ENCODE results near the gene MYH15. TPM values are rescaled to one million over a fixed set of nuclear protein-coding genes. Genes with fewer than 3 reads are reported as not detected.

Gene MYH15
- total RNA-seq, 1 donor, result 0.99 TPM

DNA sequence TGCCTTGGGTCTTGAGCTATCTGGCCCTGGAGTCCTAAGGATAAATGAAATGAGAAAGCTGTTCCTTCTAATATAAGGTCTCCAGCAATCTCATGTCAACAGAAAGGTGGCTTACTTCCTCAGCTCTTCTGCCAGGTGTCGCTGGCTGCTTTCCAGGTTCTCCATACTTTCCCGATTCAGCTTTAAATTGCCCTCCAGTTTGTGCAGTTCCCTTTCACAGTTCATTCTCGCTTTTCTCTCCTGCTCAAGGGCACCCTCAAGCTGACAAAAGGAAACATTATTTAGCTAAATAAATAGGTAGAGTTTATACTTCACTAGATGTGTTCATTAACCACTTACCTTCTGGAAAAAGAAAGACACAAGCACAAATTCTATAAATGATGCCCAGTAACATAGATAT is 73.0 kb downstream of the MYH15 start:
- DNase-seq (ENCODE audit: low read depth), result no peak
- TF ChIP-seq, protein P1, sequence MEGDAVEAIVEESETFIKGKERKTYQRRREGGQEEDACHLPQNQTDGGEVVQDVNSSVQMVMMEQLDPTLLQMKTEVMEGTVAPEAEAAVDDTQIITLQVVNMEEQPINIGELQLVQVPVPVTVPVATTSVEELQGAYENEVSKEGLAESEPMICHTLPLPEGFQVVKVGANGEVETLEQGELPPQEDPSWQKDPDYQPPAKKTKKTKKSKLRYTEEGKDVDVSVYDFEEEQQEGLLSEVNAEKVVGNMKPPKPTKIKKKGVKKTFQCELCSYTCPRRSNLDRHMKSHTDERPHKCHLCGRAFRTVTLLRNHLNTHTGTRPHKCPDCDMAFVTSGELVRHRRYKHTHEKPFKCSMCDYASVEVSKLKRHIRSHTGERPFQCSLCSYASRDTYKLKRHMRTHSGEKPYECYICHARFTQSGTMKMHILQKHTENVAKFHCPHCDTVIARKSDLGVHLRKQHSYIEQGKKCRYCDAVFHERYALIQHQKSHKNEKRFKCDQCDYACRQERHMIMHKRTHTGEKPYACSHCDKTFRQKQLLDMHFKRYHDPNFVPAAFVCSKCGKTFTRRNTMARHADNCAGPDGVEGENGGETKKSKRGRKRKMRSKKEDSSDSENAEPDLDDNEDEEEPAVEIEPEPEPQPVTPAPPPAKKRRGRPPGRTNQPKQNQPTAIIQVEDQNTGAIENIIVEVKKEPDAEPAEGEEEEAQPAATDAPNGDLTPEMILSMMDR (IDR thresholded peaks at IDR 0.05; ENCODE audit: insufficient read depth, low read length), result no peak
- no peak overlapping the region for H3K4me3 ChIP-seq (ENCODE audit: low read depth, low read length)

DNA sequence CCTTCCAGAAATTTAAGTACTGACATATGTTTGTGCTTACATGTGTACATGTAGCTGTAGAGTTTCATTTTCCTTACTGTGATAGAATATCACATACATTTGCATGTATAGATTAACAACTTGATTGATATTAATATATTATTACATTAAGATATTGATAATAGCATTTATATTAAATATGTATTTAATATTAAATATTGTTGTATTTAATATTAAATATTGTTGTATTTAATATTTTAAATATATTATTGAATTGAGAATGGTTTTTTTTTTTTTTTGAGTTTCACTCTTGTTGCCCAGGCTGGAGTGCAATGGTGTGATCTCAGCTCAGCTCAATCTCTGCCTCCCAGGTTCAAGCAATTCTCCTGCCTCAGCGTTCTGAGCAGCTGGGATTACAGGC is 76.5 kb downstream of the MYH15 start:
- DNase-seq (ENCODE audit: low read depth), result no peak
- TF ChIP-seq, protein P1 (IDR thresholded peaks at IDR 0.05; ENCODE audit: insufficient read depth, low read length), result no peak
- H3K4me3 ChIP-seq (ENCODE audit: low read depth, low read length), result no peak overlapping the region

DNA sequence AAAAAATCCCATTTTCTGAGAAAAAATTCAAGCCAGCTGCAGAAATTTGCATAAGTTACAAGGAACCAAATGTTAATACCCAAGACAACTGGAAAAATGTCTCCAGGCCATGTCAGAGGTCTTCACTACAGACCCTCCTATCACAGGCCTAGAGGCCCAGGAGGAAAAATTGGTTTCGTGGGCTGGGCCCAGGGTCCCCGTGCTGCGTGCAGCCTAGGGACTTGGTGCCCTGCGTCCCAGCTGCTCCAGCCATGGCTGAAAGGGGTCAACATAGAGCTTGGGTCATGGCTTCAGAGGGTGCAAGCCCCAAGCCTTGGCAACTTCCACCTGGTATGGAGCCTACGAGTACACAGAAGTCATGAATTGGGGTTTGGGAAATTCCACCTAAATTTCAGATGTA is 78.0 kb downstream of the MYH15 start:
- DNase-seq (ENCODE audit: low read depth), result no peak
- TF ChIP-seq, protein P1 (IDR thresholded peaks at IDR 0.05; ENCODE audit: insufficient read depth, low read length), result no peak
- H3K4me3 ChIP-seq (ENCODE audit: low read depth, low read length), result no peak overlapping the region

DNA sequence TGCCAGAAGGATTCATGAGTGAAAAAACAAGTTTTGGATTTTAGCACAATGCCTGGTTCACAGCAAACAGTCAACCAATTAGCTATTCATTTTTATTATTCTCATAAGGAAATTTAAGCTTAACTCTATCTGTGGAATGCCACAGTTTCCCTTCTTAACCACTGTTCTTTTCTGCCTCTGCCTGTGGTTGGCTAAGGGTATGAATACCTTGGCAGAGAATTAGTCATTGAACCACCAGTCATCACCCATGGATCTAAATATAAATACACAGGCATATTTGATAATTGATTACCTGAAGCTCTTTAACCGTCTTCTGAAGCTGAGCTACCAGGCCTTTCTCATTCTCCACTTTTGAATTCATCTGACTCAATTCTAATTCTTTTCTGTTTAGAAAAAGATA is 79.9 kb downstream of the MYH15 start:
- DNase-seq (ENCODE audit: low read depth), result no peak
- TF ChIP-seq, protein P1 (IDR thresholded peaks at IDR 0.05; ENCODE audit: insufficient read depth, low read length), result no peak
- H3K4me3 ChIP-seq (ENCODE audit: low read depth, low read length), result no peak overlapping the region

DNA sequence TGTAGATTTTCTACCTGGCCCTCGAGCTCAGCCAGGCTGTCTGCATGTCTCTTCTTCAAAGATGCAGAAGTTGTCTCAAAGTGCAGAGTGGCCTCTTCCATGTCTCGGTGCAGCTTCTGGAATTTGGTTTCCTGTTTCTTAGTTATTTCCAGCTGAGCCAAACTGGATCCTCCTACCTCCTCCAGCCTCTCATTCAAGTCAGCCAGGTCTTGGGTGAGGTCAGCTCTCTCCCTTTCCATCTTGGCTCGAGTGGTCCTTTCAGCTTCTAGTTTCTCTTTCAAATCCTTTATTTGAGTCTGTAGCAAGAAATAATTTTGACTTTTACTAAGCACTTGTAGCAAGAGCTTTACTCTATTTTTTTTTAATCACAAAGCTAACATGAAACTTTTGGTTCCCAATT is 81.8 kb downstream of the MYH15 start:
- TF ChIP-seq, protein P1 (IDR thresholded peaks at IDR 0.05; ENCODE audit: insufficient read depth, low read length), result no peak
- DNase-seq (ENCODE audit: low read depth), result peak; percentile 60
- no peak overlapping the region for H3K4me3 ChIP-seq (ENCODE audit: low read depth, low read length)

DNA sequence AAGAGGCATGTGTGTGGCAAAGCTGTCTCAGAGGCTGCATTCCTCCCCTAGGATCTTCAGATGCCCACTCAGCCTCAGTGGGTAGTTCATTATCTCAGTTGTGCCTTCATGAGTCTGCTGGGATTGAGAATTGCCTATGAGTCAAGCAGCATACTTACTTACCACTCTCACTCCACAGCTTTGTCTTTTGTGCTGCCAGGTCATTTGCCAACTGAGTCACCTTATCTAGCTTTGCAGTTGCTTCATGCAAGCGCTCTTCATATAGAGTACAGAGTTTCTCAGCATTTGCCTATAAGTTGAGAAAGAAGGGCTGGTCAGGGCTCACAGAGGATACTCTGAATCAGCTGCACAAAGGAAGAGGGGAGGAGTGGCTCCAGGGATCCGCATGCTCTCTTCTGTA is 89.5 kb downstream of the MYH15 start:
- H3K4me3 ChIP-seq (ENCODE audit: low read depth, low read length), result no peak overlapping the region
- TF ChIP-seq, protein P1 (IDR thresholded peaks at IDR 0.05; ENCODE audit: insufficient read depth, low read length), result no peak
- peak; percentile 92 for DNase-seq (ENCODE audit: low read depth)

DNA sequence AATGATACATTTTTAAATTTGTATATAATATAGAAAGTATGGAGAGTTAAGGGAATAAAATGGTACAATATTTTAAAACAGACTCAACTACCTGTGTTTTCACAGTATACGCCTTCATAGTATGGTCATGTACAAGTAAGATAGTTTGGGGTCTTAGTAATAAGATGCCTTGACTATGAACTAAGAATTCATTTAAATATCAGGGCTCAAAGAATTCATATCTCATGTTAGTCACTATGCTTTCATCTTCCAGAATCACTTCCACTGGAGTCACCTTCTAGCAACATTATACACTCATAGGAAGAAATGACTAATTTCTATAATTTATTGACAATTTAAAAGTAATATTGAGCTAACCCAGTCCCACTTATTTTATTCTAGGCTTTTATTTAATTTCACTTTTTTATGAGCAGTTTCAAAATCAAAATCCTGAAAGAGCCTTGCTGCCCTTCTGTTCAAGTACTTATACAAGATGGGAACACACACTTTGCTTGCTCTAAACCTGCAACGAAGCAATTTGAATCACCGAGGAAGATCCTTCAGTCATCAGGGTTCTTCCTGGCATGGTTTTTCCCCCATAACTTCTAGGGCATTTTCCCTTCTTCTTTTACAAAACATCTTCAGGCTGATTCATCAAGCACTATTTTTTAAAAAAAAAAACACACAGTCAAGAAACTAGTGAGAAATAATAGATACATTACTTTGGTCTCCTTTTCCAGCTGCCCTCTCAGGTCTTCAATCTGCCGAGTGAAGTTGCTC is 94.1 kb downstream of the MYH15 start:
- TF ChIP-seq, protein P1 (IDR thresholded peaks at IDR 0.05; ENCODE audit: insufficient read depth, low read length), result no peak
- H3K4me3 ChIP-seq (ENCODE audit: low read depth, low read length), result no peak overlapping the region
- DNase-seq (ENCODE audit: low read depth), result no peak

Measured in fibroblast of the aortic adventitia (primary cell).